ENCODE results near the gene FILIP1L. TPM values are rescaled to one million over a fixed set of nuclear protein-coding genes. Genes with fewer than 3 reads are reported as not detected.
"Not testable (repeated sequence)": the region's sequence is repeated elsewhere in the genome, so short reads cannot be mapped to it uniquely, and the experiment has no call there.

FILIP1L gene
- total and polyA plus RNA-seq, 2 of the 8 experiments (the other 6 are each of a cell fraction or from before 2014, with no cell fraction given) = 0.06 to 0.09 TPM

- TF ChIP-seq FOSL1 (IDR thresholded peaks at IDR 0.05; ENCODE audit: insufficient read depth, low read depth, low read length) = no peak
- no peak for TF ChIP-seq ATF3 (IDR thresholded peaks at IDR 0.05; ENCODE audit: insufficient read depth, low read depth, low read length)
- TF ChIP-seq RBBP5 (IDR thresholded peaks at IDR 0.05; ENCODE audit: borderline replicate concordance, low read depth, low read length) = no peak
- TF ChIP-seq RFX5 (IDR thresholded peaks at IDR 0.05; ENCODE audit: borderline replicate concordance, low read depth, low read length) = no peak
- no peak for TF ChIP-seq BRCA1 (IDR thresholded peaks at IDR 0.05; ENCODE audit: low read depth, low read length)
- no peak for TF ChIP-seq SP1 (IDR thresholded peaks at IDR 0.05; ENCODE audit: low read depth, low read length)
- TF ChIP-seq KDM5A (IDR thresholded peaks at IDR 0.05; ENCODE audit: low read length) = no peak
- no peak for TF ChIP-seq TAF7 (optimal IDR thresholded peaks at IDR 0.05; ENCODE audit: borderline replicate concordance, low read depth, low read length)
- peak; percentile 74; the same call in 1 of the 2 replicates for TF ChIP-seq TEAD4 (IDR thresholded peaks at IDR 0.05; ENCODE audit: low read depth, low read length)
These were observed 271.3 kb downstream of the FILIP1L start (continued) for GRCh38 chr3:99842826-99843589.

DNA sequence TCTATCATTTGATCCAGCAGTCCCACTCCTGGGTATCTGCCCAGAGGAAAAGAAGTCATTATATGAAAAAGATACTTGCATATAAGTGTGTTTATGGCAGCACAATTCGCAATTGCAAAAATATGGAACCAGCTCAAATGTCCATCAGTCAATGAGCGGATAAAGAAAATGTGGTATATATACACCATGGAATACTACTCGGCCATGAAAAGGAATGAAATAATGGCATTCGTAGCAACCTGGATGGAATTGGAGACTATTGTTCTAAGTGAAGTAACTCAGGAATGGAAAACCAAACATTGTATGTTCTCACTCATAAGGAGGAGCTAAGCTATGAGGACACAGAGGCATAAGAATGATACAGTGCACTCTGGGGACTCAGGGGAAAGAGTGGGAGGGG is 272.4 kb downstream of the FILIP1L start:
- H2BK5ac ChIP-seq (ENCODE audit: low read depth, low read length); H2BK120ac ChIP-seq (replicated peaks; ENCODE audit: low read depth, low read length); H3K4me3 ChIP-seq (ENCODE audit: extremely low read depth in 1 of 4, insufficient read depth in 2 of 4, low read depth in 3 of 4, low read length in 4 of 4); H3K27me3 ChIP-seq (replicated peaks in 1 of 4; ENCODE audit: control insufficient read depth in 3 of 4, extremely low read depth in 1 of 4, insufficient read depth in 3 of 4, low read length in 3 of 4); H3K56ac ChIP-seq (replicated peaks; ENCODE audit: insufficient read length, low read depth, low read length); H2BK12ac ChIP-seq (ENCODE audit: low read depth, low read length); H2AFZ ChIP-seq (ENCODE audit: low read length); H2BK15ac ChIP-seq (ENCODE audit: low read length); H4K91ac ChIP-seq (replicated peaks; ENCODE audit: insufficient read length, low read length); H4K8ac ChIP-seq (ENCODE audit: extremely low read depth, insufficient read depth, low read length); H3K36me3 ChIP-seq (ENCODE audit: control insufficient read depth in 2 of 4, insufficient read depth in 4 of 4, low read length in 3 of 4); H3K79me2 ChIP-seq (ENCODE audit: control insufficient read depth in 1 of 2, insufficient read depth in 2 of 2, low read length in 2 of 2); FAIRE-seq; H3K4me1 ChIP-seq (replicated peaks in 1 of 4; ENCODE audit: control insufficient read depth in 3 of 4, insufficient read depth in 4 of 4, low read length in 3 of 4); H3K9me3 ChIP-seq (ENCODE audit: insufficient read depth in 2 of 2, low read depth in 1 of 2, low read length in 1 of 2); H3K23ac ChIP-seq (ENCODE audit: insufficient read length); H4K20me1 ChIP-seq (replicated peaks in 1 of 2; ENCODE audit: control insufficient read depth in 1 of 2, insufficient read depth in 2 of 2, low read length in 2 of 2); H3K4me2 ChIP-seq (ENCODE audit: insufficient read depth in 1 of 2, low read depth in 2 of 2, low read length in 2 of 2); H3K27ac ChIP-seq (ENCODE audit: low read depth, low read length); H3K14ac ChIP-seq (ENCODE audit: insufficient read length); H3K18ac ChIP-seq (ENCODE audit: extremely low read depth, low read length); H3K4ac ChIP-seq (replicated peaks; ENCODE audit: insufficient read length, low read depth, low read length); POLR2A ChIA-PET (ENCODE audit: partially characterized antibody); H3K23me2 ChIP-seq (ENCODE audit: low read depth, low read length); H3K79me1 ChIP-seq (ENCODE audit: low read depth, low read length); H3K9ac ChIP-seq (replicated peaks in 1 of 4; ENCODE audit: extremely low read depth in 1 of 4, low read depth in 3 of 4, low read length in 3 of 4); H2AK5ac ChIP-seq (ENCODE audit: low read depth, low read length); H4K5ac ChIP-seq (ENCODE audit: insufficient read length, low read depth, low read length); DNase-seq (ENCODE audit: low read depth in 1 of 2, low spot score in 2 of 2); H2BK20ac ChIP-seq (ENCODE audit: low read length): not testable (repeated sequence)
- CTCF ChIA-PET (ENCODE audit: partially characterized antibody) = interaction anchor here (0.8 to 1.6 kb wide), 5 partner anchors 101 to 748 kb away, joined by 3 to 8 read pairs (median 4); no protein-coding TSS in a partner anchor
- 92% methylated on average over 4 of the region's 4 CpGs; no CpG with 5 or more reads in 1 of the 2 experiments for WGBS, 2 experiments (ENCODE audit: extremely low coverage in 1 of 2, insufficient coverage in 1 of 2, insufficient read length in 1 of 2, insufficient replicate concordance in 2 of 2, low coverage in 1 of 2, low lambda C conversion rate in 2 of 2, missing lambda C conversion rate in 1 of 2)

All from H1 (cell line).